GM19351 (cell line): ENCODE data around the gene CYP1B1.
A peak's percentile ranks its signal among the peaks of the same experiment; 100 is the strongest.
"Not testable (repeated sequence)": the region's sequence is repeated elsewhere in the genome, so short reads cannot be mapped to it uniquely, and the experiment has no call there.

Experiments
- ATAC-seq: cut with Tn5 transposase; IDR thresholded peaks from one replicate; pipeline ENCODE4 v1.9.1; 2021; ENCODE audit warnings: mild to moderate bottlenecking, moderate library complexity; ENCODE audit not compliant: unreplicated experiment

CYP1B1 gene

DNA sequence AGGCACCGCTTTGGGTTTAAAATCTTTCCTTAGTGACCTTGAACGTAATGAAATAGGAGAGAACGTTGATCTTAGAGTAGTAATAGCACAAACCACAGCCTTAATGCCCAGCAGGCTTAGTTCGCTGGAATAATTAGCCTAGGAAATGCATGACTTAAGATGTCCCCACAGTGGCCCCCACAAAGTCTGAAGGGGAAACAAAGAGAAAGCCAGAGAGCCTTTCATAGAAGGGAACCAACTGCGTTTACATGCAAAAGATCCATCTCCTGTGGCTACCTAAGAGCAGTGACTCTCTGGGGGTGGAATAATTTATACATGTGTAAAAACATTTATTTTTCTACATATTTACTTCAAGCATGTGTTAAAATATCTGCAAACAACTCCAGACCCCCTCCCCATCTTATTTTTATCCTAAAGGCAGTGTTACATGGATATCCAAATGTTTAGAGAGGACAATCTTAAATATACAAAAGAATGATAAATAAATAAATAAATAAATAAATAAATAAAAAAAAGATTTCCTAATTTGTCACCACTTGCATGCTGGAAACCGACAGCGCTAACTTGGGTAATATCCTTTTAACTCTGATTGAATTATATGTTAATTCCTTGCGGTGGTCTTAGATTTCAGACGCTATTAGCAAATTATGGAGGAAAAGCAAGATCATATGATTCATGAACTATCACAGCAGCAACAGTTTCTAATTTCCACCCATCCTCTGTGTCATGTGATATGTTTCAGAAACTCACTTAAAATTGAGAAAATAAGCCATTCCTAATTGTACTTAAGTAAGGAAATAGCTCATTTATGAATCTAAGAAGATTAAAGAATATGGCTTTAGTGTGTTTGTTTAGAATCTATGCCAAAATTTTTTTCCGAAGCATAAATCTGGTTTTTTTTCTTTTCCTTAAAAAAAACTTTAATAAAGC lies 23.4 kb upstream of the CYP1B1 start:
- no peak for ATAC-seq

DNA sequence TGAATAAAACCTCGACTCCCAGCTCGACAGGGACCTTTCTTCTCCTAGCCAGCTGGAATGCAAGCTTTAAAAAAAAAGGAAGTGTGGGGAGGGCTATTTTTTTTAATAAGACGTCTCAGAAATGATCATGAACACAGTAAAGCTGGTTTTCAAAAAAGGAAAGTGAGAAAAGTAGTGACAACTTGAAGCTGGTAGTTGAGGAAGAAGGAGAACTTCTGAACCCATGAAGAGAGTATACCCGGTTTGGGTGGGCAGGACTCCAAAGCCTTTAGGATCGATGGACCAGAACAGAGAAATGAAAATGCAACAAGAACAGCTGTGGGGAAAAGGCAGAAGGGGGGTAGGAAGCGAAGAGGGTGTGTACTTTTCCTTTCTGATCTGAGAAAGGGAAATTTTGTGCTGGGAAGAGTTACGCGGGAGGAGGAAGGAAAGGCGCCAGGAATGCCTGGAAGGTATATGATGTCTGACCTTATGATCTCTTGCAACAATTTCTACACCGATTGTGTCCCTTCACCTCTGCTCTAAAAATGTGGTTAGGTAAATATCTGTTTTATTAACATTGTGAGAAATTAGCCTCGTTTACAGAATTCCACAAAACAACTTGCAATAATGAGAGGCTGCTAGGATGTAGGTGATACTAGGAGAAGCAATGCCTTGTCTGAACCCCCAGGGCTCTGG lies 22.6 kb upstream of the CYP1B1 start:
- no peak for ATAC-seq

DNA sequence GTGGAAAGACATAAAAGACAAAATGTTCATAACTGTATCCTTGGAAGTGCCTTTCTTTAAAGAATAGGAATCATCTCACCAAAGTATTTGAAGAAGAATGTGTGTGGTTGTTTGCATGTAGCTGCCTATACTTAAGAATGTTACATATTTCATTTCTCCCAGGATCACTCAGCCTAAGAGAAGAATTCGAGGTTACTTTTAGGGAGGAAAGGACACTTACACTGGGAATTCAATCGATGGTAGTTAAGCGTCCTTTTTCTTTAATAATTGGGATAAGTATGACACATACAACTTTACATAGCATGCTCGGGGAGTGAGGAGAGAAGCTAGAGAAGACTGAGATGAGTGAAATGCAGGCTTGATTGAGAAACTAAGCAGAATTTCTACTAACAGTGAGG lies 22.0 kb upstream of the CYP1B1 start:
- ATAC-seq: no peak

DNA sequence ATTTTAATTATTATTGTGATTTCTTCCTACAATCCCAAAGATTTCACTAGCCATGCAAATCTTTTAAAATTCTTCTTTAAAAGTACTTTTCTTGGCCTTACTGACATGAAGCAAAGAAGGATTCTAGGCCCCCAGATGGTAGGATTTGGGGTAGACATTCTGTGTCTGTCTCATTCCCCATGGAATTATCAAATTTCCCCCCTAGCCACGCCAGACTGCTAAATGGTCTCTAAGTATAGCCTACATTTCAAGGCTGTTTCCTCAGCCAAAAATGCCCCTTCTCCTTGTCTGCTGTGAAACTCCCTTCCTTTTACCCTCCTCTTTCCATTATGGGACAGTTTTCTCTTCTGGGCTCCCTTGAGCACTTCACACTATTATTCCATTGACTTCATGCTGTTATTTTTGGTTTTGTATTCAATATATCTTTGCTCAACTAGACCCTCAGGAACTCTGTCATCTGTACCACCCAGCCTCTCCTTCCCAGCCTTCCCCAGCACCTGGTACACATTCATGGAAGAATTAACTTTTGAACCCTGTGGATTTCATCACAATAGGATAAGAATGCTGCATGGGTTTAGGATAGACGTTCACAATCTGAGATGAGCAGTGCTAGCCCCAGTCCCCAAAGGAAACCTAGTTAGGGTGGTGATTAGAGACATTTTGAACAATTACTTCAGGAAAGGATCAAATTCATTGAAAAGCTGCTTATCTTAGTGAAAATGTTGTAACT lies 21.5 kb upstream of the CYP1B1 start:
- ATAC-seq: no peak

DNA sequence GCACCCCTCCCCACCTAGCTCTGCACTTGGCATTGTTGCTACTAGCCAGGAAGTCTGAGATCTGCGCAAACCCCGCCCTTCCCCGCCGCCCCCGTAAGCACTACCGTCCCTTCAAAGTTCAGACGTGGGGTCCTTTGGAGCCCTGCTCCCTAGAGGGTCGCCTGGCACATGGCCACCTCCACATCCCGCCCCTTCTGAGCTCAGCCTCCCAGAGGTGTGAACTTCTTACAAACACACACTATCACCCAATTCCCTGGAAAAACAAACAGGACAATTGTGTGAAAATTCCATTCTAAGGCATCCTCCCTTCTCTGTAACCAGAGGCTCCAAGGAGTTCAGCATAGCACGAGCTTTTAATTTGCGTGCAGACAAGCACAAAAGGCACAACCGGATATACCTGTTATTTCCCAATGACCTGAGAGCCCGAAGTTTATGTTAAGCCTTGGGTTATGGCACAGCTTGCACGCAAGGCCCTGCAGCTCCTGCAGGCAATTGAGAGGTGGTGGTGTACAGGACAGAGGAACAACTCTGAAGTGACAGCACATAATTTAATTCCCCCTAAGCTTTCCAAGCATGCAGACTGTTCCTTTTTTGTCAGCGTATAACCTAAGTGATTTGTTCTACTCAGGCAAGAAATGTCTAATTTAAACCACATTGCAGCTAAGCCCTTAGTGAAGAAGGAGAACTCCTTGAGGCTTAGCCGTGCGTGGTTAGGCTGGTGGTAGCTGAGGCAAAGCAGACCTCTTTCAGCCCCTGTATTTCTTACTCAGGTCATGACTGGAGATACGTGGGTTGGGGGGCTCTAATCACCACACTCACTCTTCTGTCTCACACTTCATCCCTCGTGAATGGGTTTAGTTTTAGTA lies 20.3 kb upstream of the CYP1B1 start:
- ATAC-seq: peak; percentile 52

DNA sequence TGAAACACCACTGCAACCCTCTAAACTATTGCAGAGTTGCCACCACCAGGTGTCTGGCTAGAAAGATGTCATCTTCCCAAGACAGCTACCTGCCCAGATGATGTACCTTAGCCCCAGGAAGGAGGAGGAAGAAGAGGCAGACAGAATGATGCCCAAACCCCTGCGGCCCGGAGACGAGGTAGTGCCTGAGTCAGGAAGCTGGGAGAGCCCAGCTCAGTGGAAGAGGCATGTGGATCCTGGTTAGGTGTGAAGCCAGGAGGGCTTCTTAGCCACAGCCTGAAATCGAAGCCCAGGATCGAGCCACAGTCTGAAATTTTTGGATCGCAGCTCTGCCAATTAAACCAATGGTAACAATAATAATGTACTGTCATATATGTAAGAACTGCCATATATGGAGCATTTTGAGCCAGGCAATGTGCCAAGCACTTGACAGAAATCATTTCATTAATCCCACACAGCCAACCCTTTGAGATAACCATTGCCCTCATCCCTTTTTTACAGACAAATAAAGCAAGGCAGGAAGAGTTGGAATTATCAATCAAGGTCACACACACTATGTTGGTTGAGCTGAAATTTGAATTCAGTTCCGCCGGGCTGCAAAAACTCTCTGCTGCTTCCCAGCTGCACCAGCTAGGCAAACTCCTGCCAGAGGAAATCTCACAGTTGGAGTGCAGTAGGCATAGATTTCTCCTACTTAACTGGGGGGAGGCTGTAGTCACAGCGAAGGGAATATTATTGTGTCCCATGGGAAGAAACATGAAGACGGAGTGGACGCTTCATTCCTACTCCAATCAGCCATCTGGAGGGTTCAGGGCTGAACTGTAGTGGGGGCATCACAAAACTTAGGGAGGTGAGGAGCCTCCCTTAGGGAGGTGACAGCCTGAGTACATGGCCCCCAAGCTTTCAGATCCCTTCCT lies 19.4 kb upstream of the CYP1B1 start:
- ATAC-seq: no peak

DNA sequence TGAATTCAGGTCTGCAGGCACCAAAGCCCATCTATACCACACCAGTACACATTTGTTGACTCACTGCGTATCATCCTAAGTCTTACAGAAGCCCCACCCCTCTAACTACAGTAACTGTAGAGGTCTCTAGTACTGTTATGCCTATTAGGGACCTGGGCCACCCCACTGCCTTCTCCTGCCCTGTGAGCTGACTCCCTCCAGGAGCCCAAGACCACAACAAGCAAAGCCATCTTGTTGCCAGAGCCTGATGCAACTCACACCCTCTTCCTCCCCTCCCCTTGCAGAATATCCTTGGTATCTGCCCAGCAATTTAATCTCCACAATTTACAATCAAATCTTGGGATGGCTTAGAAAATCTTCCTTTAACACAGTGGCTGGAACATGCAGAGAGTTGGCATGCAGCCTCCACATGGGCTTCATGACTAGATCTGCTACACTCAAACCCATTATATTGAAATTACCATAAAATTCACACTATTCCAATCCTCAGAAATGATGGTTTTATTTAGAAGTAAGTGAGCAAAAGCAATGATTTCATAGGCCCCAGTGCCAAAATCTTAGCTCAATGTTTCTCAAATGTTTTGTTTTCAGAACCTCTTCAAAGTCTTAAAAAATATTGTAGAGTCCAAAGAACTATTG lies 17.7 kb upstream of the CYP1B1 start:
- ATAC-seq: no peak

DNA sequence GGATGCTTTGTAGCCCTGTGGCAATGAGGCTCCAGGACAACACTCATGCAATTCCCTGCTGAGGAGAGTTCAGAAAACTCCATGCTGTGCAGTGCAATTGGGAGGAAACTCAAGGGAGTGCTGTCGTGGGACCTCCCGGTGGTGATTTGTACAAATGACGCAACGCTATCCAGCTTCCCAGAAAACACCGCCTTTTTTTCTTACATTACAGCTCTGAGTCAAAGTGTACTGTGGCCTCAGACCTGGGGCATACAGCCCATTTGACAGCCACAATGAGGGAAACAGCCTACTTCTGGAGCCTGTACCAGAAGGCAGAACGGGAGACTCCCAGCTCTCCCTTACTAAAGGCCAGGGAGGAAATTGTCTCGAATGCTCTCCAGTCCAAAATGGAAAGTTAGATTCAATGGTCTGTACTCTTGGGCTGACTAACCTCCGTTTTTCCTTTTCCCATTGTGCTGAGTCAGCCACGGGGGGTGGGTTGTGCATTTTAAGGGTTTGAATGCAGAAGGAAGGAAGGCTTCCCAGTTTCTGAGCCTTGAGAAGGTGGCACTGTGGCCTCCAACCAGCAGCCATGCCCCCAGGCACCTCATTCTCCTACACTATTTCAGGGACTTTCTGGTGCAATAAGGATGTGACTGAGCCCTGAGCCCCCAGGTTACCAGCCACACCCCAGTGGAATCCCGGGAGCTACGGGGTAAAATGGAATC lies 16.4 kb upstream of the CYP1B1 start:
- ATAC-seq: no peak

DNA sequence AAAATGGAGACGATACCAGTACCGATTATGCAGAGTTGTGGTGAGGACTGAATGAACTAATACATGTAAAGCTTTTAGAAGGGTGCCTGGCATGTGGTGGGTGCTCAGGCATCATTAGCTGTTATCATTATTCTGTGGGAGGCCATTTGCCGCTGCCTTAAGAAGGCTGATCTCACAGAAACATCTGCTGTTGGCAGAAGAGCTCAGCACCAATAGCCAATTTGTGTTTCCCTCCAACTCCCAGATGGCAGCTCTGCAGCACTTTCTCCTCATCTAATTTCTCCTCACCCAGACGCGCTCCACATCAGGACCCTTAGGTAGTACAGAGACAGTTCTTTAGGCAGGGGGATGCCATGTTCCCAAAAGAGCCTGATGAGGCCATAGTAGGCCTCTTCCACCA lies 15.8 kb upstream of the CYP1B1 start:
- no peak for ATAC-seq

DNA sequence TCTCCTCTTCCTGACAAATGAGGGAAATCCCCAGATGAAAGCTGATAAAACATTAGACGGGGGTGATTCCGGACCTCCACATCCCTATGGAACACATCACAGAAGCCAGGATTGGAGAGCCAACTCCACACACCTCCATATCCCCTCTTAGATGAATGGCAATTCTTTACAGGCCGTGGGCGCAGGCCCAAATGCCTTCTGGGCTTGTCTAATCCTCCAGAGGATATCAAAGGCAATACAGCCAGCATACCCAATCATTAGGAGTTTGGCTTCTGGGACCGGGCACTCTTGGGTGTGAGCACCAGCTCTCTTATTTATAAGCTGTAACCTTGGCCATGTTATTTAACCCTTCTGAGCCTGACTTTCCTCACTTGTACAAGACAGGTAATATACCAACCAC lies 15.0 kb upstream of the CYP1B1 start:
- ATAC-seq: no peak

DNA sequence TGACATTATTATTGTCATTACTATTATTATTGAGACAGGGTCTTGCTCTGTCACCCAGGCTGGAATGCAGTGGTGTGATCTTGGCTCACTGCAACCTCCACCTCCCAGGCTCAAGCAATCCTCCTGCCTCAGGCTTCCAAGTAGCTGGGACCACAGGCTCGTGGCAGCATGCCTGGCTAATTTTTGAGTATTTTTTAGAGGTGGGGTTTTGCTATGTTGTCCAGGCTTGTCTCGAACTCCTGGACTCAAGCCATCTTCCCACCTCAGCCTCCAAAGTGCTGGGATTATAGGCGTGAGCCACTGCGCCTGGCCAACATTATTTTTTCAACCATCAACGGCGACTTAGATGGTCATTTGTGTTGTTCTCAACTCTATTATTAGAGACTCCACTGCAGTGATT lies 14.3 kb upstream of the CYP1B1 start:
- ATAC-seq: not testable (repeated sequence)

DNA sequence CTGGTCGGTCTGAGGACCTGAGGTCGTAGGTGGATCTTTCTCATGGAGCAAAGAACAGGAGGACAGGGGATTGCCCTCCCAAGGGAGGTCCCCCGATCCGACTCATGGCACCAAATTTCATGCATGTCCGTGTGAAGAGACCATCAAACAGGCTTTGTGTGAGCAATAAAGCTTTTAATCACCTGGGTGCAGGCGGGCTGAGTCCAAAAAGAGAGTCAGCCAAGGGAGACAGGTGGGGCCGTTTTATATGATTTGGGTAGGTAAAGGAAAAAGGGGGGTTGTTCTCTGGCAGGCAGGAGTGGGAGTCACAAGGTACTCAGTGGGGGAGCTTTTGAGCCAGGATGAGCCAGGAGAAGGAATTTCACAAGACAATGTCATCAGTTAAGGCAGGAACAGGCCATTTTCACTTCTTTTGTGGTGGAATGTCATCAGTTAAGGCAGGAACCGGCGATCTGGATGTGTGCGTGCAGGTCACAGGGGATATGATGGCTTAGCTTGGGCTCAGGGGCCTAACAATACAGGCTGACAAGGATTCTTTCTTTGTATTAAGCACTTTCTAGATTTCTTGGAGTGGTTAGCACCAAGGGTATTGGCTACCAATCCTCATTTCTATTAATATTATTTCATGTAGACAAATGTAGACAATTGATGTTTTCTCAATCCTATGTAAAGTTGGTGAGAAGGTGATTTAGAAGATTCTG lies 10.2 kb upstream of the CYP1B1 start:
- ATAC-seq: not testable (repeated sequence)

DNA sequence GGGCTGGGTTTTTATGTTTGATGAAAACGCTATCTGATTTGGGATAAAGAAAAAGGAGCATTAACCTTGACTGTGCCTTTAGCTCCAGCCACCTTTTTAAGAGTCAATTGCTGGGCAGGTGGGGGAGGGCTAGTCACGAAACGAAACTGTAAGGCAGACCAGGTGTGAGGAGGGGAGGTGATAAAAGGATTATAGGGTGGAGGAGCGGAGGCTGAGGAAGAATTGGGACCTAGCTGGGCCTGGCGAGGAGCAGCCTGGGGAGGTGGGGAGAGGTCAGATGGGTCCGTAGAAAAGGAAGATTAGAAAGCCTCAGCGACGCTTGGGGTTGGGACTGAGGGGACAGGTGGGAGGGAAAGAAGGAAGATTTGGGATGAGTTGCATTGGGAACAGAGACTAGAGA lies 8.6 kb upstream of the CYP1B1 start:
- ATAC-seq: not testable (repeated sequence)

DNA sequence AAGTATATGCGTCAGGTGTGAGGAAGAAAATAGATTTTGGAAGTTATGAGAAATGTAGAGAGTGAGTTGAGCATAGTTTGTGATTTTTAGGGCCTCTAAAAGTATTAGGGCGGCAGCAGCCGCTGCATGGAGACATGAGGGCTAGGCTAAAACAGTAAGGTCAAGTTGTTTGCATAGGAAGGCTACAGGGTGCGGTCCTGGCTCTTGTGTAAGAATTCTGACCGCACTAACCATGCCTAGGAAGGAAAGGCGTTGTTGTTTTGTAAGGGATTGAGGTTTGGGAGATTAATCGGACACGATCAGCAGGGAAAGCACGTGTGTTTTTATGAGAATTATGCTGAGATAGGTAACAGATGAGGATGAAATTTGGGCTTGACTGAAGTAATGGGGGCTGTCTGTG lies 6.8 kb upstream of the CYP1B1 start:
- not testable (repeated sequence) for ATAC-seq

DNA sequence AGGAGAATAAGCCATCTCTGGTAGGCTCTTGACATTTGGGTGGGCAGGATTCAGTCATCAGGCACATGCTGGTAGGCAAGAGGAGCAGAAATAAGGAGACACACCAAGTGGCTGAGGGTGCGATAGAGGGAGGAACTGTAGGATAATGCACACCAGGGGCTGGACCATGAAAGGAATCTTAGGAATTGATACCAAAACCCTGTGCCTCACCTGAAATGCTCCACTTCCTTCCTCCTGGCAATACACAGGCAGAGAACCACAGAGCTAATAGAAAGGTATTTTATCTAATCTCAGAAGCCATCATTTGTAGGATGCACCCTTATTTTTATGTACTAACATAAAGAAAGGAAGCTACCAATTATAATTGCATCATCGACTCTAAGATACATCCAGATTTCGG lies 4.4 kb upstream of the CYP1B1 start:
- ATAC-seq: no peak

DNA sequence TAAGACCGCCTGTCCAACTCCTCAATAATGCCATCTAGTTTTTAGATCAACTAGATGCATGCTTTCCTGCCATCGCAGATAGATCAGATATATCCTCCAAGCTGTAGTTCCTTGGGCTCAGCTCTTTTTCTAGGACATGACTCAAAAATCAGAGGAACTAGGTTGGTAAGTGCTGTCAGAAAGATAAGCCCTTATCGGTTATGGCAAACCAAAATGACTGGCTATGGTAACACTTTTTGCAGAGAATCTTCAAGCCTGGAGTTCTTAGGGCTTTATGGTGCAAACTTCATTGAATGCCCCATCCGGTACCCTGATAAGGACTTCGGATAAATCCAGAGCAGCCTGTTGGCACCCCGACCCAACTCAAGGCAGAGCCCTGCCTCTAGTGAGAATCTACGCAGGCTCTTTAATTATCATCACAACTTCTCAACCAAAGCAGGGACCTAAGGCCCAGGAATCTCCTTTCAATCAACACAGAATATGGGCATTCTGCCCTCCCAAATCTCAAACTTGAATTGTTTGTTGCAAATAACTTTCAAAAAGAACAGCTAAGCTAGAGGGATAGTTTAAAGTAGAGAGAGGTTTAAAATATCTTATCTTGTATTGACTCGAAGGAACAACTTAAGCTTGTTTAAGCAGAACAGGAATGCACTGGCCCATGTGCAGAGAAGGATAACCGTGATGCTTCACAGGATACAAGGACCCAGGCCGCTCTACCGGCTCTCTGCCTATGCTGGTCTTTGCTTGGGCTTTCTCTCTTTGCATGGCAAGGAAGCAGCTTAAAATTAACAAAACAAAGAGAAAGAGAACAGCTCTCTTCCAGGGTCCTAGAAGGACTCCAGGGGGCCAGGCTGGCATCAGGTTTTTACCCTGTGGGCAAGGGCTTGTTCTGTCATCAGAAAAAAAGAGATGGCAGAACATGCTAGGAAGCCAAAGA lies 3.4 kb upstream of the CYP1B1 start:
- ATAC-seq: no peak

DNA sequence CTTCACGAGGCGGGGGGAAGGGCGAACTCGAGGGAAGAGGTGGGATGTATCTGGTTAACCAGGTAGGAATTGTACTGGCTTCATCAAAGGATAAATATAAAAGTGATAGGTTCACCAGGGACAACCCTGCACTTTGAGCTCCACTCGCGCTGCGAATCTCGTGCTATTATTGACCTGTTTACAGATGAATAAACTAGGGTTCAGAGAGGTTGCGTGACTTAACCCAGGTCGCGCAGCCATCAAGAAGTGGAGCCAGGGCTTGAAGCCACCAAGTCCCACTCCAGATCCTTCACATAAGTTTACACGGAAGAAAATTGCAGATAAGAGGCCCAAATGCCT lies 1.4 kb upstream of the CYP1B1 start:
- no peak for ATAC-seq
